GM21576 (cell line): Measurements from ENCODE around the gene NLRC5.
A peak's percentile ranks its signal among the peaks of the same experiment; 100 is the strongest.

Experiments
- ATAC-seq: cut with Tn5 transposase; IDR thresholded peaks from one replicate; pipeline ENCODE4 v1.9.1; 2021; ENCODE audit warnings: mild to moderate bottlenecking, moderate library complexity; ENCODE audit not compliant: unreplicated experiment

NLRC5 gene

GRCh38 chr16:57022445-57022844 lies 33.1 kb downstream of the NLRC5 start:
- no peak for ATAC-seq

- no peak for ATAC-seq
Observed at GRCh38 chr16:57023541-57024249, 34.3 kb downstream of the NLRC5 start.

DNA sequence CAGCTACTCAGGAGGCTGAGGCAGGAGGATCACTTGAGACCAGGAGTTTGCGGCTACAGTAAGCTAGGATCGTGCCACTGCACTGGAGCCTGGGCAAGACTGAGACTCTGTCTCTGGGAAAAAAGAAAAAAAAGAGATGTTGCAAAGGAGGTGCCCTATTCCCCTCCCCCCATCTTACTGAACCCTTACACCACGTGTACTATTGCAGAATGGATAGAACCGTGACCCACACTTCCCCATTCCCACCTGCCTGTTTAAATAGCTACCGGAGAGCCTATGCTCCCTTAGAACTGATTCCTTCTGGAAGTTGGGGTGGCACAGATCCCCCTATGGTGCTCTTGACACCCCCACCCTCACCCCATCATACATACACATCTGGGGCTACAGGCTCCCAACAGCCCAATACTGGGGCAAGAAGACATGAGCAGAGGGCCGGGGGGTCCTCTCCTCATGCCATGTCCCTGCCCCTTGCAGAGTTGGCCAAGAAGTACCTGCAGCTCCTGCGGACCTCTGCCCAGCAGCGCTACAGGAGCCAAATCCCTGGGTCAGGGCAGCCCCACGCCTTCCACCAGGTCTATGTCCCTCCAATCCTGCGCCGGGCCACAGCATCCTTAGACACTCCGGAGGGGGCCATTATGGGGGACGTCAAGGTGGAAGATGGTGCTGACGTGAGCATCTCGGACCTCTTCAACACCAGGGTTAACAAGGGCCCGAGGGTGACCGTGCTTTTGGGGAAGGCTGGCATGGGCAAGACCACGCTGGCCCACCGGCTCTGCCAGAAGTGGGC lies 35.7 kb downstream of the NLRC5 start:
- ATAC-seq, result no peak

- ATAC-seq, result no peak
Observed at GRCh38 chr16:57025941-57026777, 36.8 kb downstream of the NLRC5 start.

DNA sequence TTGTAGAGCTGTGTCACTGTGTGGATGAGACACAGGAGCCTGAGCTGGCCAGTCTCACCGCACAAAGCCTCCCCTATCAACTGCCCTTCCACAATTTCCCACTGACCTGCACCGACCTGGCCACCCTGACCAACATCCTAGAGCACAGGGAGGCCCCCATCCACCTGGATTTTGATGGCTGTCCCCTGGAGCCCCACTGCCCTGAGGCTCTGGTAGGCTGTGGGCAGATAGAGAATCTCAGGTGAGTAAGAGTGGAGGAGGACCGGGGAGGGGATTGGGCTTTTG lies 37.4 kb downstream of the NLRC5 start:
- no peak for ATAC-seq

GRCh38 chr16:57027067-57027466 lies 37.7 kb downstream of the NLRC5 start:
- ATAC-seq, result no peak

GRCh38 chr16:57028086-57028485 lies 38.7 kb downstream of the NLRC5 start:
- no peak for ATAC-seq

- ATAC-seq, result no peak
Observed at GRCh38 chr16:57029161-57030160, 40.1 kb downstream of the NLRC5 start.

DNA sequence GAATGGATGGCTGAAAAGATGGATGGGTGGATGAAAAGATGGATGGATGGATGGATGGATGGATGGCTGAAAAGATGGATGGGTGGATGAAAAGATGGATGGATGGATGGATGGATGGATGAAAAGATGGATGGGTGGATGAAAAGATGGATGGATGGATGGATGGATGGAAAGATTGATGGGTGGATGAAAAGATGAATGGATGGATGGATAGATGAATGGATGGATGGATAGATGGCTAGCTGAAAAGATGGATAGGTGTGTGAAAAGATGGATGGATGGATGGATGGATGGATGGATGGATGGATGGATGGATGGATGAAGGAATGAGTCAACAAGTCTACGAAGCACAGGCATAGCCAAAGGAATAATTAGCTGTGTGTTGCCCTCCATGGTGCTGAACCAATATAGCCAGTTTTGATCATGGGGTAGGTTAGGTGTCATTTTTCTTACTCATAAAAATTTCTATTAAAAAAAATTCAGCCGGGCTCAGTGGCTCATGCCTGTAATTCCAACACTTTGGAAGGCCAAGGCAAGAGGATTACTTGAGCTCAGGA lies 41.1 kb downstream of the NLRC5 start:
- ATAC-seq, result no peak

GRCh38 chr16:57031156-57031555 lies 41.8 kb downstream of the NLRC5 start:
- no peak for ATAC-seq

DNA sequence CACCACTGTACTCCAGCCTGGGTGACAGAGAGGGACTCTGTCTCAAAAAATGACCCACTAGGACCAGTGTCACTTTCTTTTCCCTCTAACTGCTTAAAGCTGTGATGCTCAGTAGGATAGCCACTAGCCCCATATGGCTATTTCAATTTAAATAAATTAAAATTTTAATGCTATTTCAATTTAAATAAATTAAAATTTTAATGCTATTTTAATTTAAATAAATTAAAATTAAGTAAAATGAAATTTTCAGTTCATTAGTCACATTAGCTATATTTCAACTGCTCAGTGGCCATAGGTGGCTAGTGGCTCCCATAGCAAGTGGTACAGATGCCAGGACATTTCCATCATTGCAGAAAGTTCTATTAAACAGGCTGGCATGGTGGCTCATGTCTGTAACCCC lies 43.0 kb downstream of the NLRC5 start:
- ATAC-seq, result no peak

GRCh38 chr16:57032931-57033330 lies 43.6 kb downstream of the NLRC5 start:
- ATAC-seq, result no peak

- ATAC-seq, result no peak
Observed at GRCh38 chr16:57036315-57036714, 47.0 kb downstream of the NLRC5 start.

GRCh38 chr16:57036945-57037344 lies 47.6 kb downstream of the NLRC5 start:
- no peak for ATAC-seq

GRCh38 chr16:57038166-57038565 lies 48.8 kb downstream of the NLRC5 start:
- ATAC-seq, result no peak

DNA sequence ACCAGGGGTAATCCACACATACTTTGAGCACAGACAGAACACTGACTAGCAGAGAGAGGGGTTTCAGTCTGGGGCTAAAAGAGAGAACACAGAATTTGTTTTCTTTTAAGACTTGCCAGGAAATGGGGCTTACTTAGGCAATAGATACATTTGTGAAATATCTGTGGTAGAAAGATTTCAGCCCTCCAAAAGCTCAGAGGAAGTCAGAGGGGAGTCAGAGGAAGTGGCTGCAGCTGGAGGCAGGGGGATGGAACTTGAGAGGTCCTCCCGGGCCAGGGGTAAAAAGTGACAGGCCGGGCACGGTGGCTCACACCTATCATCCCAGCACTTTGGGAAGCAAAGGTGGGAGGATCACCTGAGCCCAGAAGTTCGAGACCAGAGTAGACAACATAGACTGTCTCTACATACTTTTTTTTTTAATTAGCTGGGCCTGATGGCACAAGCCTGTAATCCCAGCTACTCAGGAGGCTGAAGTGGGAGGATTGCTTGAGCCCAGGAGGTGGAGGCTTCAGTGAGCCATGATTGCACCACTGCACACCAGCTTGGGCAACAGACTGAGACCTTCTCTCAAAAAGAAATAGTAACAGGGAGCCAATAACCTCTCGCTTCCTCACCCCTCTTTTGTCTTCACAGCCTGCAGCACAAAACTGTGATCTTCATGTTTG lies 49.9 kb downstream of the NLRC5 start:
- no peak for ATAC-seq

GRCh38 chr16:57041182-57042156 lies 52.1 kb downstream of the NLRC5 start:
- peak; percentile 20 for ATAC-seq
